ENCODE data around the gene NGRN. TPM values are rescaled to one million over a fixed set of nuclear protein-coding genes. Genes with fewer than 3 reads are reported as not detected.

The NGRN gene
- total RNA-seq, 2 experiments from 2014 or later = 40.0 to 65.0 TPM

- no peak overlapping the region for H3K4me2 ChIP-seq (ENCODE audit: low read length)
- H3K4me3 ChIP-seq (ENCODE audit: low read depth, low read length, poor library complexity, severe bottlenecking) = no peak overlapping the region
- H3K79me2 ChIP-seq (ENCODE audit: insufficient read depth, low read depth, low read length) = peaks cover 20% of the 10 kb centered on the region; the same call in 1 of the 2 replicates
- no peak overlapping the region for H3K27ac ChIP-seq (ENCODE audit: low read depth, low read length, poor library complexity, severe bottlenecking)
- POLR2A ChIA-PET = interaction anchor here (1.4 kb wide), 1 partner anchor 29 kb away, joined by 3 read pairs; the partner anchor contains the start of gene SEMA4B
- CTCF ChIA-PET (ENCODE audit: unreplicated experiment) = interaction anchor here (1.1 kb wide), 1 partner anchor 16 kb away, joined by 6 read pairs; no protein-coding TSS in a partner anchor
- intact Hi-C loops (cut with micrococcal nuclease; ENCODE audit: unreplicated experiment) = loop anchor here (2.0 to 10.0 kb wide), 5 partner anchors 57 to 765 kb away; partner anchors contain the start of genes IDH2, PRC1 and ZNF774
- no peaks in the 10 kb centered on the region for H3K9me2 ChIP-seq (ENCODE audit: insufficient read depth, low read length)
- no peaks in the 10 kb centered on the region for H3K9me3 ChIP-seq (ENCODE audit: low read length)
- no TSS peak for BruUV-seq (replicated peaks)
- peaks cover 48% of the 10 kb centered on the region; the same call in 1 of the 2 replicates for H3K36me3 ChIP-seq (ENCODE audit: insufficient read depth, low read length)
- no peak for DNase-seq (ENCODE audit: low spot score)
- TF ChIP-seq CTCF (conservative IDR thresholded peaks at IDR 0.05; ENCODE audit: low read length) = no peak
- no peak for TF ChIP-seq EZH2phosphoT487 (IDR thresholded peaks at IDR 0.05; ENCODE audit: borderline replicate concordance, low read depth, low read length)
- H4K20me1 ChIP-seq (ENCODE audit: insufficient read depth, low read length) = no peaks in the 10 kb centered on the region
- no peak overlapping the region for H2AFZ ChIP-seq (ENCODE audit: low read length)
- H3K4me1 ChIP-seq (ENCODE audit: insufficient read depth, low read length, poor library complexity, severe bottlenecking) = peaks cover 30% of the 10 kb centered on the region
Measured at GRCh38 chr15:90230071-90230494, 35.4 kb upstream of the NGRN start.

GRCh38 chr15:90230610-90231009 lies 34.9 kb upstream of the NGRN start:
- Histone ChIP-seq H3K27ac (ENCODE audit: low read depth, low read length, poor library complexity, severe bottlenecking) (peak overlapping the region; percentile 73), H3K36me3 (ENCODE audit: insufficient read depth, low read length) (peaks cover 42% of the 10 kb centered on the region; the same call in 1 of the 2 replicates), H3K9me3 (ENCODE audit: low read length) (no peaks in the 10 kb centered on the region), H3K4me1 (ENCODE audit: insufficient read depth, low read length, poor library complexity, severe bottlenecking) (peaks cover 31% of the 10 kb centered on the region), H3K79me2 (ENCODE audit: insufficient read depth, low read depth, low read length) (peaks cover 20% of the 10 kb centered on the region; the same call in 1 of the 2 replicates), H2AFZ (ENCODE audit: low read length) (peak overlapping the region; percentile 75; the same call in 1 of the 2 replicates), H3K4me3 (ENCODE audit: low read depth, low read length, poor library complexity, severe bottlenecking) (peak overlapping the region; percentile 79), H3K9me2 (ENCODE audit: insufficient read depth, low read length) (no peaks in the 10 kb centered on the region), H4K20me1 (ENCODE audit: insufficient read depth, low read length) (no peaks in the 10 kb centered on the region), H3K4me2 (ENCODE audit: low read length) (peak overlapping the region; percentile 93)
- no peak for DNase-seq (ENCODE audit: low spot score)
- intact Hi-C loops (cut with micrococcal nuclease; ENCODE audit: unreplicated experiment) = loop anchor here (2.0 to 10.0 kb wide), 5 partner anchors 57 to 764 kb away; partner anchors contain the start of genes IDH2, PRC1 and ZNF774
- ChIA-PET POLR2A (interaction anchor here (0.7 to 1.4 kb wide), 3 partner anchors 16 to 42 kb away, joined by 3 to 4 read pairs (median 3); partner anchors contain the start of gene SEMA4B), CTCF (ENCODE audit: unreplicated experiment) (interaction anchor here (0.7 to 2.3 kb wide), 3 partner anchors 9 to 748 kb away, joined by 3 to 8 read pairs (median 6); no protein-coding TSS in a partner anchor)
- TF ChIP-seq CTCF (conservative IDR thresholded peaks at IDR 0.05; ENCODE audit: low read length) (no peak), EZH2phosphoT487 (IDR thresholded peaks at IDR 0.05; ENCODE audit: borderline replicate concordance, low read depth, low read length) (no peak)
- BruUV-seq (replicated peaks) = no TSS peak

Measured in OCI-LY7 (cell line).